ENCODE results near the gene MAGEB17.
"Not testable (repeated sequence)": the region's sequence is repeated elsewhere in the genome, so short reads cannot be mapped to it uniquely, and the experiment has no call there.

GRCh38 chrX:16183843-16184242 lies 16.6 kb downstream of the MAGEB17 start:
- TF ChIP-seq CTCF, POLR2A (IDR thresholded peaks at IDR 0.05): not testable (repeated sequence)
